ENCODE results near the gene CD28. TPM values are rescaled to one million over a fixed set of nuclear protein-coding genes. Genes with fewer than 3 reads are reported as not detected.

Gene CD28
- total RNA-seq, 2 donors from 2014 or later, result 0.52 TPM; not detected in 1

GRCh38 chr2:203787979-203788378 is 81.5 kb downstream of the CD28 start:
- TF ChIP-seq, protein P1, sequence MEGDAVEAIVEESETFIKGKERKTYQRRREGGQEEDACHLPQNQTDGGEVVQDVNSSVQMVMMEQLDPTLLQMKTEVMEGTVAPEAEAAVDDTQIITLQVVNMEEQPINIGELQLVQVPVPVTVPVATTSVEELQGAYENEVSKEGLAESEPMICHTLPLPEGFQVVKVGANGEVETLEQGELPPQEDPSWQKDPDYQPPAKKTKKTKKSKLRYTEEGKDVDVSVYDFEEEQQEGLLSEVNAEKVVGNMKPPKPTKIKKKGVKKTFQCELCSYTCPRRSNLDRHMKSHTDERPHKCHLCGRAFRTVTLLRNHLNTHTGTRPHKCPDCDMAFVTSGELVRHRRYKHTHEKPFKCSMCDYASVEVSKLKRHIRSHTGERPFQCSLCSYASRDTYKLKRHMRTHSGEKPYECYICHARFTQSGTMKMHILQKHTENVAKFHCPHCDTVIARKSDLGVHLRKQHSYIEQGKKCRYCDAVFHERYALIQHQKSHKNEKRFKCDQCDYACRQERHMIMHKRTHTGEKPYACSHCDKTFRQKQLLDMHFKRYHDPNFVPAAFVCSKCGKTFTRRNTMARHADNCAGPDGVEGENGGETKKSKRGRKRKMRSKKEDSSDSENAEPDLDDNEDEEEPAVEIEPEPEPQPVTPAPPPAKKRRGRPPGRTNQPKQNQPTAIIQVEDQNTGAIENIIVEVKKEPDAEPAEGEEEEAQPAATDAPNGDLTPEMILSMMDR (IDR thresholded peaks at IDR 0.05), result no peak
- TF ChIP-seq POLR2A (IDR thresholded peaks at IDR 0.05), result no peak
- H3K27ac ChIP-seq, result peak overlapping the region in 1 of 4 donors; percentile 46
- no peaks in the 10 kb centered on the region for H3K36me3 ChIP-seq (replicated peaks in 1 of 2; ENCODE audit: insufficient read depth in 1 of 2, low read depth in 2 of 2)
- intact Hi-C loops (cut with DNase I), result no loop called here
- WGBS, 2 donors, result 72 to 75% methylated on average over 2 of the region's 2 CpGs
- H3K27me3 ChIP-seq, result no peaks in the 10 kb centered on the region
- no peaks in the 10 kb centered on the region for H3K9me3 ChIP-seq
- no peak for ATAC-seq
- DNase-seq, result no peak
- H3K4me3 ChIP-seq, result no peak overlapping the region
- H3K4me1 ChIP-seq, result no peaks in the 10 kb centered on the region

Small RNAs within 50 kb of the gene (small RNA-seq; reads per million reads assigned to genes)
- gene AC125238.1 (not detected), gene RNU6-474P (not detected)

Other genes starting within 250 kb of the CD28 start
- gene RAPH1, start 171.3 kb upstream of the CD28 start, total RNA-seq, result 10 to 100 TPM; 11.9 TPM
- not detected for gene CTLA4, start 161.1 kb downstream of the CD28 start, total RNA-seq
- not detected for gene ICOS, start 230.1 kb downstream of the CD28 start, total RNA-seq